K562 (cell line): ENCODE data around the gene ZBTB47. TPM values are rescaled to one million over a fixed set of nuclear protein-coding genes. Genes with fewer than 3 reads are reported as not detected.

Experiments used
- ATAC-seq: fragments of 200-7000 bp; cut with Tn5 transposase; 3 replicates; pipeline ENCODE4 v1.9.1; 2020; ENCODE audit warnings: moderate library complexity
- BruUV-seq: library from RNA; stranded (reverse); fragments of 400-500 nt; replicated peaks from 2 replicates; lab custom pipeline; 2021; lab: Mats Ljungman, UMichigan
- CTCF ChIA-PET: fragments of 300-600 bp; formaldehyde crosslinking; extraction: SDS; loops from one replicate; lab custom pipeline; 2021; ENCODE audit warnings: low intra/inter-chr PET ratio; lab: Yijun Ruan, JAX
- POLR2A ChIA-PET: fragments of 300-600, 350-650 bp; sonication (Branson Sonifier 250); formaldehyde crosslinking; extraction: SDS; loops from one replicate; lab custom pipeline; 2021; ENCODE audit warnings: antibody characterized with exemption, inconsistent platforms; lab: Yijun Ruan, JAX
- DNase-seq, 4 experiments: peaks; one replicate each; pipeline versions ENCODE4 v3.0.0 to v3.0.0-alpha.2; 2011 to 2018; ENCODE audit warnings: low spot score in 3 of 4, mixed read lengths in 3 of 4; ENCODE audit errors: extremely low read depth in 1 of 4
- FAIRE-seq: peaks from 2 replicates; lab custom pipeline; 2011; peaks lifted over from hg19 to GRCh38; lab: Jason Lieb, UNC
- H2AFZ ChIP-seq: 2 replicates; pipeline ENCODE4 v1.6.0; 2011; ENCODE audit warnings: low read depth, low read length, control low read depth, inconsistent platforms
- H3K27ac ChIP-seq: fragments of 200-600 bp; 3 replicates; pipeline ENCODE4 v1.8.0; 2011; ENCODE audit warnings: low read depth, mild to moderate bottlenecking, control low read depth, inconsistent platforms, low read length, moderate library complexity, mixed read lengths; ENCODE audit errors: extremely low read depth
- H3K27me3 ChIP-seq, 2 experiments: fragments of 300-600 bp in 1 of 2; 2 replicates in 1 of 2; 3 replicates in 1 of 2; pipeline versions ENCODE4 v1.6.0 to v1.8.0; 2011; ENCODE audit warnings: inconsistent platforms in 2 of 2, low read length in 2 of 2, mild to moderate bottlenecking in 1 of 2, mixed read lengths in 1 of 2, moderate library complexity in 1 of 2; ENCODE audit not compliant: control insufficient read depth in 2 of 2, insufficient read depth in 2 of 2
- H3K36me3 ChIP-seq: fragments of 300-600 bp; 3 replicates; pipeline ENCODE4 v1.8.0; 2011; ENCODE audit warnings: mild to moderate bottlenecking, low read length, inconsistent platforms; ENCODE audit not compliant: control insufficient read depth, insufficient read depth
- H3K4me1 ChIP-seq, 2 experiments: fragments of 200-600 bp in 1 of 2; replicated peaks in 1 of 2; 2 replicates in 1 of 2; 3 replicates in 1 of 2; pipeline versions ENCODE4 v1.5.1 to v1.8.0; 2011; ENCODE audit warnings: inconsistent platforms in 2 of 2, low read length in 2 of 2, mild to moderate bottlenecking in 1 of 2, mixed read lengths in 1 of 2, moderate library complexity in 1 of 2; ENCODE audit not compliant: control insufficient read depth in 2 of 2, insufficient read depth in 2 of 2
- H3K4me2 ChIP-seq: 2 replicates; pipeline ENCODE4 v1.6.1; 2011; ENCODE audit warnings: low read length, control low read depth, inconsistent platforms, mixed read lengths; ENCODE audit not compliant: insufficient read depth
- H3K4me3 ChIP-seq: fragments of 200-600 bp; sonication (generic), shearing (Covaris generic); 2 replicates; pipeline ENCODE4 v1.5.1; 2016; ENCODE audit warnings: control low read depth, inconsistent platforms
- H3K79me2 ChIP-seq: fragments of 200-600 bp; 3 replicates; pipeline ENCODE4 v1.8.0; 2011; ENCODE audit warnings: low read length, inconsistent platforms; ENCODE audit not compliant: control insufficient read depth, insufficient read depth
- H3K9ac ChIP-seq, 2 experiments: 2 replicates each; pipeline versions ENCODE4 v1.6.0 to v1.6.1; 2011; ENCODE audit warnings: low read depth in 2 of 2, low read length in 2 of 2, control low read depth in 1 of 2, inconsistent platforms in 1 of 2, mild to moderate bottlenecking in 1 of 2, mixed read lengths in 1 of 2; ENCODE audit not compliant: insufficient read depth in 1 of 2
- H3K9me1 ChIP-seq: one replicate; pipeline ENCODE4 v1.6.0; 2011; ENCODE audit warnings: inconsistent platforms, mild to moderate bottlenecking, low read length, moderate library complexity; ENCODE audit not compliant: control insufficient read depth, insufficient read depth
- H3K9me3 ChIP-seq: replicated peaks from 2 replicates; pipeline ENCODE4 v1.5.1; 2011; ENCODE audit warnings: low read depth, low read length, inconsistent platforms; ENCODE audit not compliant: control insufficient read depth, insufficient read depth
- H4K20me1 ChIP-seq: replicated peaks from 2 replicates; pipeline ENCODE4 v1.6.1; 2011; ENCODE audit warnings: low read length, inconsistent platforms, mixed read lengths; ENCODE audit not compliant: control insufficient read depth, insufficient read depth
- ARNT ChIP-seq, 2 experiments: fragments of 450-650 bp; IDR thresholded peaks; 2 replicates each; pipeline ENCODE4 v1.6.1; 2016; ENCODE audit warnings: mild to moderate bottlenecking in 1 of 2
- BRF1 ChIP-seq: IDR thresholded peaks from 3 replicates; pipeline ENCODE4 v1.6.1; 2011; ENCODE audit warnings: borderline replicate concordance, mild to moderate bottlenecking; ENCODE audit not compliant: insufficient read length; ENCODE audit errors: extremely low read depth
- CHCHD3 ChIP-seq: fragments of 250-450 bp; sonication (Bioruptor Pico); IDR thresholded peaks from 2 replicates; pipeline ENCODE4 v2.1.2; 2022; ENCODE audit warnings: mild to moderate bottlenecking
- JUND ChIP-seq, 2 experiments: IDR thresholded peaks; 2 replicates in 1 of 2; 3 replicates in 1 of 2; pipeline ENCODE4 v1.6.1; 2011; ENCODE audit warnings: borderline replicate concordance in 2 of 2, low read depth in 2 of 2, low read length in 2 of 2, improper control_type of control experiment in 1 of 2, missing biosample characterization in 1 of 2, missing genetic modification characterization in 1 of 2, missing genetic modification reagents in 1 of 2
- NEUROD1 ChIP-seq: fragments of 150-350 bp; IDR thresholded peaks from 2 replicates; pipeline ENCODE4 v1.6.1; 2014; ENCODE audit warnings: borderline replicate concordance, low read length, low read depth; ENCODE audit not compliant: partially characterized antibody
- in situ Hi-C: fragments of 300-500 bp; cut with MboI; formaldehyde crosslinking; loops from 4 replicates; pipeline ENCODE4 v1.15.0; 2018; ENCODE audit warnings: inconsistent platforms, mixed read lengths
- intact Hi-C: fragments of 100-400 bp; cut with micrococcal nuclease; formaldehyde crosslinking; loops from 2 replicates; pipeline ENCODE4 v1.14.2; 2022
- polyA plus RNA-seq, 8 experiments: library from polyadenylated mRNA; depleted of rRNA in 4 of 8; stranded (reverse) in 5 of 8; unstranded in 3 of 8; fragments of >200 nt; fragmentation: Nextera tagmentation in 2 of 8; fragmentation: Illumina TruSeq in 1 of 8; extraction: Ambion mirVana in 2 of 8; extraction: Trizol in 1 of 8; gene quantifications; 2 replicates each; pipeline versions ENCODE4 v1.2.1 to v1.2.3, GENCODE V29; 2011 to 2014; ENCODE audit warnings: inconsistent platforms in 1 of 8, missing spikeins in 1 of 8
- total RNA-seq, 7 experiments: library from RNA; depleted of rRNA in 6 of 7; stranded (reverse); fragments of >200 nt in 6 of 7; fragmentation: Illumina TruSeq in 2 of 7; extraction: Trizol in 2 of 7; gene quantifications; 2 replicates each; pipeline versions ENCODE4 v1.2.1 to v1.2.3, GENCODE V29; 2011 to 2021; ENCODE audit warnings: low replicate concordance in 1 of 7
- TF ChIP-seq, protein P1 (sequence below): fragments of 450-650 bp; IDR thresholded peaks from 2 replicates; pipeline ENCODE4 v1.6.1; 2016; ENCODE audit warnings: low read depth
- TF ChIP-seq, protein P2 (sequence below): fragments of 450-650 bp; IDR thresholded peaks from 2 replicates; pipeline ENCODE4 v1.6.1; 2018; ENCODE audit not compliant: partially characterized antibody

The ZBTB47 gene
- total and polyA plus RNA-seq, 9 of the 15 experiments (the other 6 are each of a cell fraction or from before 2014, with no cell fraction given): 0.11 to 4.6 (median 1.7) TPM; not detected in 1

DNA sequence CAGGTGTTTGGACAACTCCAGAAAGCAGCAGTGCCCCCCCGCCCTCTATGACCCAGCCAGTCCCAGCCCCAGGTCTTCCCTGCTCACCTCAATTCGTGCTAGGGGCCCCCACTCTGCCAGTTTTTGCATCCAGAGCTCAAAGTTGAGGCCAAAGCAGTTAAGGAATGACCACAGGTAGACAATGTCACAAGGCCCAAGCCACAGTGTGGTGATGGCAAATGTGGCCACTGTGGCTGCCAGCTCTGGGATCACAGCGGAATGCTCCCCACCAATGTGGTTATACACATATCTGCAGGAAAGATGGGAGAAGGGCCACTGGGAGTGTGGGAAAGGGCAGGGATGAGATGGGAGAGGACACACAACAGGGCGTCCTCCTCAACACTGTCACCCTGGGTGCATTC, 40.0 kb downstream of the ZBTB47 start (continued):
- TF ChIP-seq NEUROD1: no peak

DNA sequence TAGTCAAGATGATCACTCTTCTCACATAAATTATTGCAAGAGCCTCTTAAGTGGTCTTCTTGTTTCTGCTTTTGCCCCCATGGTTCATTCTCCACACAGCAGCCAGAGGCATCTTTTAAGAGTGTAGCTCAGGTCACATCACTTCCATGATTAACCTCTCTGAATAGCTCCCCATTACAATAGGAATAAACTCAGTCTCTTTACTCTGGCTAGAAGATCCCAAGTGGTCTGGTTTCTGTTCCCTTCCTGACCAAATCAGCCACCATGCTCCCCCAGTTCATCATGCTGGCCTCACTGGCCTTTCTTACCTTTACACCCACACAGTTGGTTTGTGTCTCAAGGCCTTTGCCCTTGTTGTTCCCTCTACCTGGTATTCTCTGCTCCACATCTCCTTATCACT, 40.9 kb downstream of the ZBTB47 start:
- no peak for ATAC-seq
- Histone ChIP-seq H3K79me2 (no peaks in the 10 kb centered on the region), H3K36me3 (no peaks in the 10 kb centered on the region), H4K20me1 (peaks cover 25% of the 10 kb centered on the region), H3K27ac (no peak overlapping the region), H3K4me1 (peaks cover 0 to 5% of the 10 kb centered on the region in 2 experiments; a peak in 1 of 5 replicates), H3K4me3 (no peak overlapping the region), H3K9me3 (no peaks in the 10 kb centered on the region), H3K4me2 (no peak overlapping the region), H3K9ac (no peak overlapping the region), H2AFZ (no peak overlapping the region), H3K9me1 (no peaks in the 10 kb centered on the region), H3K27me3 (peaks cover 9 to 65% of the 10 kb centered on the region in 2 experiments)
- POLR2A ChIA-PET: interaction anchor here (0.8 to 1.2 kb wide), 3 partner anchors 19 to 401 kb away, joined by 3 to 4 read pairs (median 3); no protein-coding TSS in a partner anchor
- intact Hi-C loops: no loop called here
- in situ Hi-C loops: no loop called here
- DNase-seq: peak in 1 of 4 experiments; percentile 6
- no peak for FAIRE-seq
- CTCF ChIA-PET: no interaction called here
- BruUV-seq: no TSS peak
- TF ChIP-seq, protein P1, sequence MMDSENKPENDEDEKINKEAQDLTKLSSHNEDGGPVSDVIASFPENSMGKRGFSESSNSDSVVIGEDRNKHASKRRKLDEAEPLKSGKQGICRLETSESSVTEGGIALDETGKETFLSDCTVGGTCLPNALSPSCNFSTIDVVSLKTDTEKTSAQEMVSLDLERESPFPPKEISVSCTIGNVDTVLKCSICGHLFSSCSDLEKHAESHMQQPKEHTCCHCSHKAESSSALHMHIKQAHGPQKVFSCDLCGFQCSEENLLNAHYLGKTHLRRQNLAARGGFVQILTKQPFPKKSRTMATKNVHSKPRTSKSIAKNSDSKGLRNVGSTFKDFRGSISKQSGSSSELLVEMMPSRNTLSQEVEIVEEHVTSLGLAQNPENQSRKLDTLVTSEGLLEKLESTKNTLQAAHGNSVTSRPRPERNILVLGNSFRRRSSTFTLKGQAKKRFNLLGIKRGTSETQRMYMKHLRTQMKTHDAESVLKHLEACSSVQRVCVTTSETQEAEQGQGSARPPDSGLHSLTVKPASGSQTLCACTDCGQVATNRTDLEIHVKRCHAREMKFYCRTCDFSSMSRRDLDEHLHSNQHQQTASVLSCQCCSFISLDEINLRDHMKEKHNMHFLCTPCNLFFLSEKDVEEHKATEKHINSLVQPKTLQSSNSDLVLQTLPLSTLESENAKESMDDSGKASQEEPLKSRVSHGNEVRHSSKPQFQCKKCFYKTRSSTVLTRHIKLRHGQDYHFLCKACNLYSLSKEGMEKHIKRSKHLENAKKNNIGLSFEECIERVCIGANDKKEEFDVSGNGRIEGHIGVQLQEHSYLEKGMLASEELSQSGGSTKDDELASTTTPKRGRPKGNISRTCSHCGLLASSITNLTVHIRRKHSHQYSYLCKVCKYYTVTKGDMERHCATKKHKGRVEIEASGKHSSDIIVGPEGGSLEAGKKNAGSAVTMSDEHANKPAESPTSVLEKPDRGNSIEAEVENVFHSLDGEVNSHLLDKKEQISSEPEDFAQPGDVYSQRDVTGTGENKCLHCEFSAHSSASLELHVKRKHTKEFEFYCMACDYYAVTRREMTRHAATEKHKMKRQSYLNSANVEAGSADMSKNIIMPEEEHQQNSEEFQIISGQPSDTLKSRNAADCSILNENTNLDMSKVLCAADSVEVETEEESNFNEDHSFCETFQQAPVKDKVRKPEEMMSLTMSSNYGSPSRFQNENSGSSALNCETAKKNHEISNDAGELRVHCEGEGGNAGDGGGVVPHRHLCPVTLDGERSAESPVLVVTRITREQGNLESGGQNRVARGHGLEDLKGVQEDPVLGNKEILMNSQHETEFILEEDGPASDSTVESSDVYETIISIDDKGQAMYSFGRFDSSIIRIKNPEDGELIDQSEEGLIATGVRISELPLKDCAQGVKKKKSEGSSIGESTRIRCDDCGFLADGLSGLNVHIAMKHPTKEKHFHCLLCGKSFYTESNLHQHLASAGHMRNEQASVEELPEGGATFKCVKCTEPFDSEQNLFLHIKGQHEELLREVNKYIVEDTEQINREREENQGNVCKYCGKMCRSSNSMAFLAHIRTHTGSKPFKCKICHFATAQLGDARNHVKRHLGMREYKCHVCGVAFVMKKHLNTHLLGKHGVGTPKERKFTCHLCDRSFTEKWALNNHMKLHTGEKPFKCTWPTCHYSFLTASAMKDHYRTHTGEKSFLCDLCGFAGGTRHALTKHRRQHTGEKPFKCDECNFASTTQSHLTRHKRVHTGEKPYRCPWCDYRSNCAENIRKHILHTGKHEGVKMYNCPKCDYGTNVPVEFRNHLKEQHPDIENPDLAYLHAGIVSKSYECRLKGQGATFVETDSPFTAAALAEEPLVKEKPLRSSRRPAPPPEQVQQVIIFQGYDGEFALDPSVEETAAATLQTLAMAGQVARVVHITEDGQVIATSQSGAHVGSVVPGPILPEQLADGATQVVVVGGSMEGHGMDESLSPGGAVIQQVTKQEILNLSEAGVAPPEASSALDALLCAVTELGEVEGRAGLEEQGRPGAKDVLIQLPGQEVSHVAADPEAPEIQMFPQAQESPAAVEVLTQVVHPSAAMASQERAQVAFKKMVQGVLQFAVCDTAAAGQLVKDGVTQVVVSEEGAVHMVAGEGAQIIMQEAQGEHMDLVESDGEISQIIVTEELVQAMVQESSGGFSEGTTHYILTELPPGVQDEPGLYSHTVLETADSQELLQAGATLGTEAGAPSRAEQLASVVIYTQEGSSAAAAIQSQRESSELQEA: no peak
- no peak for TF ChIP-seq ARNT (IDR thresholded peaks at IDR 0.05)
- TF ChIP-seq, protein P2, sequence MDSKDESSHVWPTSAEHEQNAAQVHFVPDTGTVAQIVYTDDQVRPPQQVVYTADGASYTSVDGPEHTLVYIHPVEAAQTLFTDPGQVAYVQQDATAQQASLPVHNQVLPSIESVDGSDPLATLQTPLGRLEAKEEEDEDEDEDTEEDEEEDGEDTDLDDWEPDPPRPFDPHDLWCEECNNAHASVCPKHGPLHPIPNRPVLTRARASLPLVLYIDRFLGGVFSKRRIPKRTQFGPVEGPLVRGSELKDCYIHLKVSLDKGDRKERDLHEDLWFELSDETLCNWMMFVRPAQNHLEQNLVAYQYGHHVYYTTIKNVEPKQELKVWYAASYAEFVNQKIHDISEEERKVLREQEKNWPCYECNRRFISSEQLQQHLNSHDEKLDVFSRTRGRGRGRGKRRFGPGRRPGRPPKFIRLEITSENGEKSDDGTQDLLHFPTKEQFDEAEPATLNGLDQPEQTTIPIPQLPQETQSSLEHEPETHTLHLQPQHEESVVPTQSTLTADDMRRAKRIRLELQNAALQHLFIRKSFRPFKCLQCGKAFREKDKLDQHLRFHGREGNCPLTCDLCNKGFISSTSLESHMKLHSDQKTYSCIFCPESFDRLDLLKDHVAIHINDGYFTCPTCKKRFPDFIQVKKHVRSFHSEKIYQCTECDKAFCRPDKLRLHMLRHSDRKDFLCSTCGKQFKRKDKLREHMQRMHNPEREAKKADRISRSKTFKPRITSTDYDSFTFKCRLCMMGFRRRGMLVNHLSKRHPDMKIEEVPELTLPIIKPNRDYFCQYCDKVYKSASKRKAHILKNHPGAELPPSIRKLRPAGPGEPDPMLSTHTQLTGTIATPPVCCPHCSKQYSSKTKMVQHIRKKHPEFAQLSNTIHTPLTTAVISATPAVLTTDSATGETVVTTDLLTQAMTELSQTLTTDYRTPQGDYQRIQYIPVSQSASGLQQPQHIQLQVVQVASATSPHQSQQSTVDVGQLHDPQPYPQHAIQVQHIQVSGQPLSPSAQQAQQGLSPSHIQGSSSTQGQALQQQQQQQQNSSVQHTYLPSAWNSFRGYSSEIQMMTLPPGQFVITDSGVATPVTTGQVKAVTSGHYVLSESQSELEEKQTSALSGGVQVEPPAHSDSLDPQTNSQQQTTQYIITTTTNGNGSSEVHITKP: no peak
- TF ChIP-seq JUND (IDR thresholded peaks at IDR 0.05; ENCODE audit: borderline replicate concordance, low read depth, low read length): no peak
- TF ChIP-seq JUND (tag; IDR thresholded peaks at IDR 0.05; ENCODE audit: borderline replicate concordance, low read depth, low read length): no peak
- TF ChIP-seq CHCHD3: no peak
- no peak for TF ChIP-seq BRF1
